ENCODE results near the gene FAM124B. TPM values are rescaled to one million over a fixed set of nuclear protein-coding genes. Genes with fewer than 3 reads are reported as not detected.

The FAM124B gene
- total and polyA plus RNA-seq, 4 donors = 0.30 to 2.5 (median 0.42) TPM

- H3K36me3 ChIP-seq (ENCODE audit: control insufficient read depth in 4 of 4, insufficient read depth in 3 of 4, low read depth in 1 of 4, low read length in 3 of 4) = no peaks in the 10 kb centered on the region
- 79% methylated on average over 3 of the region's 3 CpGs for WGBS
- no peak for DNase-seq (ENCODE audit: low spot score)
- H3K27me3 ChIP-seq (ENCODE audit: control insufficient read depth in 4 of 4, insufficient read depth in 4 of 4, low read length in 3 of 4) = no peaks in the 10 kb centered on the region
- H3K27ac ChIP-seq (ENCODE audit: low read depth in 1 of 2, low read length in 2 of 2) = no peak overlapping the region
- no peak overlapping the region for H3K9ac ChIP-seq (ENCODE audit: low read depth in 1 of 2, low read length in 2 of 2)
- no peaks in the 10 kb centered on the region for H3K9me3 ChIP-seq (ENCODE audit: control insufficient read depth in 4 of 4, low read length in 3 of 4)
- H3K4me3 ChIP-seq (ENCODE audit: low read depth in 1 of 3, low read length in 3 of 3) = no peak overlapping the region
- no peak for TF ChIP-seq FOXA1 (IDR thresholded peaks at IDR 0.05)
- H3K4me1 ChIP-seq (ENCODE audit: control insufficient read depth in 4 of 4, insufficient read depth in 4 of 4, low read length in 3 of 4) = no peaks in the 10 kb centered on the region
Measured at GRCh38 chr2:224366267-224366844, 35.6 kb downstream of the FAM124B start.

GRCh38 chr2:224365331-224365730 is 36.6 kb downstream of the FAM124B start:
- H3K27me3 ChIP-seq (ENCODE audit: control insufficient read depth in 4 of 4, insufficient read depth in 4 of 4, low read length in 3 of 4) = no peaks in the 10 kb centered on the region
- no peak overlapping the region for H3K4me3 ChIP-seq (ENCODE audit: low read depth in 1 of 3, low read length in 3 of 3)
- TF ChIP-seq HNF4A (conservative IDR thresholded peaks at IDR 0.05) (no peak), RXRA (IDR thresholded peaks at IDR 0.05) (no peak), JUND (IDR thresholded peaks at IDR 0.05) (no peak), REST (IDR thresholded peaks at IDR 0.05) (no peak)
- H3K9me3 ChIP-seq (ENCODE audit: control insufficient read depth in 4 of 4, low read length in 3 of 4) = no peaks in the 10 kb centered on the region
- no peaks in the 10 kb centered on the region for H3K36me3 ChIP-seq (ENCODE audit: control insufficient read depth in 4 of 4, insufficient read depth in 3 of 4, low read depth in 1 of 4, low read length in 3 of 4)
- no peak for DNase-seq (ENCODE audit: low spot score)
- H3K27ac ChIP-seq (ENCODE audit: low read depth in 1 of 2, low read length in 2 of 2) = no peak overlapping the region
- no peaks in the 10 kb centered on the region for H3K4me1 ChIP-seq (ENCODE audit: control insufficient read depth in 4 of 4, insufficient read depth in 4 of 4, low read length in 3 of 4)
- 94% methylated on average over 9 of the region's 9 CpGs for WGBS
- no peak overlapping the region for H3K9ac ChIP-seq (ENCODE audit: low read depth in 1 of 2, low read length in 2 of 2)

GRCh38 chr2:224363281-224363680 is 38.6 kb downstream of the FAM124B start:
- Histone ChIP-seq H3K9ac (ENCODE audit: low read depth in 1 of 2, low read length in 2 of 2) (no peak overlapping the region), H3K9me3 (ENCODE audit: control insufficient read depth in 4 of 4, low read length in 3 of 4) (no peaks in the 10 kb centered on the region), H3K4me1 (ENCODE audit: control insufficient read depth in 4 of 4, insufficient read depth in 4 of 4, low read length in 3 of 4) (no peaks in the 10 kb centered on the region), H3K27me3 (ENCODE audit: control insufficient read depth in 4 of 4, insufficient read depth in 4 of 4, low read length in 3 of 4) (no peaks in the 10 kb centered on the region), H3K36me3 (ENCODE audit: control insufficient read depth in 4 of 4, insufficient read depth in 3 of 4, low read depth in 1 of 4, low read length in 3 of 4) (no peaks in the 10 kb centered on the region), H3K4me3 (ENCODE audit: low read depth in 1 of 3, low read length in 3 of 3) (no peak overlapping the region), H3K27ac (ENCODE audit: low read depth in 1 of 2, low read length in 2 of 2) (no peak overlapping the region)
- WGBS = 90% methylated on average over 3 of the region's 3 CpGs
- TF ChIP-seq TAF1 (conservative IDR thresholded peaks at IDR 0.05) (no peak), FOXA2 (IDR thresholded peaks at IDR 0.05) (no peak), ATF3 (IDR thresholded peaks at IDR 0.05) (no peak), SP1 (IDR thresholded peaks at IDR 0.05) (no peak), FOXA1 (IDR thresholded peaks at IDR 0.05) (no peak), RXRA (IDR thresholded peaks at IDR 0.05) (no peak), NR2F2 (IDR thresholded peaks at IDR 0.05) (no peak), EGR1 (IDR thresholded peaks at IDR 0.05; ENCODE audit: low read depth in 2 of 2) (no peak), YY1 (IDR thresholded peaks at IDR 0.05) (no peak), CTCF (IDR thresholded peaks at IDR 0.05; ENCODE audit: low read depth, low read length, missing input control) (no peak), HNF4A (conservative IDR thresholded peaks at IDR 0.05) (no peak), REST (IDR thresholded peaks at IDR 0.05) (no peak), MAX (IDR thresholded peaks at IDR 0.05) (no peak), ZBTB33 (IDR thresholded peaks at IDR 0.05) (no peak), RAD21 (IDR thresholded peaks at IDR 0.05) (no peak)
- DNase-seq (ENCODE audit: low spot score) = no peak
